Measurements from ENCODE around the gene RMDN2. TPM values are rescaled to one million over a fixed set of nuclear protein-coding genes. Genes with fewer than 3 reads are reported as not detected.
A peak's percentile ranks its signal among the peaks of the same experiment; 100 is the strongest.

The RMDN2 gene
- total and polyA plus RNA-seq, 8 donors: 2.4 to 6.6 (median 3.7) TPM

- intact Hi-C loops (cut with DNase I): no loop called here
- Histone ChIP-seq H3K4me1 (no peaks in the 10 kb centered on the region), H3K9me3 (no peaks in the 10 kb centered on the region), H3K36me3 (no peaks in the 10 kb centered on the region), H3K4me3 (no peak overlapping the region), H3K27ac (no peak overlapping the region), H3K27me3 (peaks cover 0 to 4% (median 0%) of the 10 kb centered on the region in 4 donors)
- DNase-seq: no peak
- FAIRE-seq: no peak
- WGBS, 2 donors: 76 to 87% methylated on average over 2 of the region's 2 CpGs
- no peak for TF ChIP-seq CTCF (IDR thresholded peaks at IDR 0.05)
- ATAC-seq: no peak
Observed at GRCh38 chr2:37912616-37913015, 12.5 kb upstream of the RMDN2 start.

GRCh38 chr2:37914340-37914739, 10.7 kb upstream of the RMDN2 start:
- DNase-seq: no peak
- WGBS, 2 donors: 88 to 91% methylated on average over 5 of the region's 5 CpGs

GRCh38 chr2:37915773-37916172, 9.3 kb upstream of the RMDN2 start:
- Histone ChIP-seq H3K36me3 (no peaks in the 10 kb centered on the region), H3K27me3 (peaks cover 0 to 4% (median 0%) of the 10 kb centered on the region in 4 donors), H3K4me1 (peaks cover 0 to 7% (median 5%) of the 10 kb centered on the region in 3 donors), H3K27ac (peak overlapping the region in 1 of 4 donors; percentile 33), H3K4me3 (no peak overlapping the region), H3K9me3 (no peaks in the 10 kb centered on the region)
- no peak for DNase-seq
- FAIRE-seq: no peak
- no peak for TF ChIP-seq CTCF (IDR thresholded peaks at IDR 0.05)
- intact Hi-C loops (cut with DNase I): no loop called here
- ATAC-seq: no peak
- 41 to 43% methylated on average over 5 of the region's 5 CpGs for WGBS, 2 donors

More at GRCh38 chr2:37914340-37914739, 10.7 kb upstream of the RMDN2 start:
- ATAC-seq (no peak), FAIRE-seq (no peak)
- no peak for TF ChIP-seq CTCF (IDR thresholded peaks at IDR 0.05)
- peaks cover 0 to 6% (median 5%) of the 10 kb centered on the region in 3 donors for H3K4me1 ChIP-seq
- peaks cover 0 to 4% (median 0%) of the 10 kb centered on the region in 4 donors for H3K27me3 ChIP-seq
- no peak overlapping the region for H3K27ac ChIP-seq
- H3K4me3 ChIP-seq: no peak overlapping the region
- intact Hi-C loops (cut with DNase I): no loop called here
- H3K36me3 ChIP-seq: no peaks in the 10 kb centered on the region
- H3K9me3 ChIP-seq: no peaks in the 10 kb centered on the region

GRCh38 chr2:37916512-37917082, 8.5 kb upstream of the RMDN2 start:
- H3K4me1 ChIP-seq: peaks cover 0 to 7% (median 5%) of the 10 kb centered on the region in 3 donors
- H3K36me3 ChIP-seq: no peaks in the 10 kb centered on the region
- peaks cover 0 to 4% (median 0%) of the 10 kb centered on the region in 4 donors for H3K27me3 ChIP-seq
- no peak overlapping the region for H3K4me3 ChIP-seq
- intact Hi-C loops (cut with DNase I): no loop called here
- TF ChIP-seq CTCF (IDR thresholded peaks at IDR 0.05): no peak
- peak; percentile 66 to 83 (median 74) for ATAC-seq
- peak; percentile 97 for FAIRE-seq
- peak overlapping the region in 1 of 4 donors; percentile 33 for H3K27ac ChIP-seq
- peak in 1 of 6 donors; percentile 31 for DNase-seq
- no peaks in the 10 kb centered on the region for H3K9me3 ChIP-seq
- 42 to 48% methylated on average over 3 of the region's 3 CpGs for WGBS, 2 donors
